K562 treated with DMSO at 1 percent for 4 hours (cell line): ENCODE measurements around the gene LETM1. TPM values are rescaled to one million over a fixed set of nuclear protein-coding genes. Genes with fewer than 3 reads are reported as not detected.

Experiments
- total RNA-seq: library from RNA; unstranded; fragments of 300-600 nt; gene quantifications from 2 replicates; pipeline ENCODE4 v1.2.3, GENCODE V29; 2022; ENCODE audit not compliant: insufficient read depth

LETM1 gene
- total RNA-seq = 15.1 and 20.1 TPM in 2 replicates

GRCh38 chr4:1856071-1856942 is at the start of gene LETM1:
TSS of gene LETM1 (minus strand) at chr4:1856156. CDS start at chr4:1855950, 206 bp downstream.

GRCh38 chr4:1870578-1871443 is 14.9 kb upstream of the LETM1 start, which contains the start of gene NSD2:
TSS of gene NSD2 (plus strand) at chr4:1871393. CDS start at chr4:1900655, 29,262 bp downstream.

GRCh38 chr4:1792832-1793495 is 63.0 kb downstream of the LETM1 start, which contains the start of gene FGFR3:
TSS of gene FGFR3 (plus strand) at chr4:1793293. CDS start at chr4:1793935, 642 bp downstream.

Other genes starting within 250 kb of the LETM1 start
- gene FAM53A, start 171.8 kb downstream of the LETM1 start, total RNA-seq = 1.4 and 4.2 TPM in 2 replicates
- gene SLBP, start 143.8 kb downstream of the LETM1 start, total RNA-seq = 121 and 125 TPM in 2 replicates
- 45.9 and 52.7 TPM in 2 replicates for gene TMEM129, start 134.8 kb downstream of the LETM1 start, total RNA-seq
- gene TACC3, start 134.6 kb downstream of the LETM1 start, total RNA-seq = 82.0 and 95.3 TPM in 2 replicates
- gene FGFR3, start 62.9 kb downstream of the LETM1 start, total RNA-seq = 9.9 and 11.4 TPM in 2 replicates
- 48.3 and 51.0 TPM in 2 replicates for gene NSD2, start 15.2 kb upstream of the LETM1 start, total RNA-seq
- 53.5 and 53.6 TPM in 2 replicates for gene NELFA, start 152.8 kb upstream of the LETM1 start, total RNA-seq
- 4.0 and 4.3 TPM in 2 replicates for gene NAT8L, start 203.2 kb upstream of the LETM1 start, total RNA-seq